ENCODE data around the gene EAPP. TPM values are rescaled to one million over a fixed set of nuclear protein-coding genes. Genes with fewer than 3 reads are reported as not detected.

EAPP gene, protein sequence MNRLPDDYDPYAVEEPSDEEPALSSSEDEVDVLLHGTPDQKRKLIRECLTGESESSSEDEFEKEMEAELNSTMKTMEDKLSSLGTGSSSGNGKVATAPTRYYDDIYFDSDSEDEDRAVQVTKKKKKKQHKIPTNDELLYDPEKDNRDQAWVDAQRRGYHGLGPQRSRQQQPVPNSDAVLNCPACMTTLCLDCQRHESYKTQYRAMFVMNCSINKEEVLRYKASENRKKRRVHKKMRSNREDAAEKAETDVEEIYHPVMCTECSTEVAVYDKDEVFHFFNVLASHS
- total RNA-seq (2014; rRNA removed; shearing (Covaris generic)) (25.0 and 31.6 TPM in 2 replicates), polyA plus RNA-seq (2016; fragmentation: Nextera tagmentation; extraction: Ambion mirVana) (53.6 and 64.0 TPM in 2 replicates)
- long read RNA-seq, transcript EAPP-201 (6 exons, 1,321 nt), result major isoform, 16 of 22 reads
- long read RNA-seq, partial matches to known transcripts, result 2 of 22 reads
- long read RNA-seq, other reads (novel, unspliced or antisense), result 3 of 22 reads

DNA sequence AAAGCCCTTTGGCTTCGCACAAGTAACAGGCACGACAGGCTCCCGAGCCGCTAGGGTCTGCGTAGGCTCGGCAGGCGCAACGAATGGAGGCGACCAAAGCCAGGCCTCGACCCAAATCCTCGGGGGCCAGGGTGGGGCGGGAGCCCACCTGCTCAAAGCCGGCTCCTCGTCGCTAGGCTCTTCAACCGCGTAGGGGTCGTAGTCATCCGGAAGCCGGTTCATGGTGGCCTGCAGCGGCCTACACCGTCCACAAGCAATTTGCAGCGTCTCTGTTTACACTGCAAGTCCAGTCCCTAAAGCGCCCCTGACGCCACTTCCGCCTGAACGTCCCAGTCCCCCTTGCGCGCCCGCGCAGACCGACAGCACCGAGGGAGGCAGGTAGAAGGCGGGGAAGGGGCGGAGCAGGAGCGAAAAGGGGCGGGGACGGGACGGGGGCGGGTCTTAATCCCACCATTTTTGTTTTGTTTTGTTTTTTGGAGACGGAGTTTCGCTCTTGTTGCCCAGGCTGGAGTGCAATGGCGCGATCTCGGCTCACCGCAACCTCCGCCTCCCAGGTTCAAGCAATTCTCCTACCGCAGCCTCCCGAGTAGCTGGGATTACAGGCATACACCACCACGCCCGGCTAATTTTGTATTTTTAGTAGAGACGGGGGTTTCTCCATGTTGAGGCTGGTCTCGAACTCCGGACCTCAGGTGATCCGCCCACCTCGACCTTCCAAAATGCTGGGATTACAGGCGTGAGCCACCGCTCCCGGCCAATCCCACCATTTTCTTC lies at the start of gene EAPP:
Gene EAPP (minus strand): TSS at position 295 of the 774 bp plus-strand sequence. CDS start 73 bp downstream, at position 222.
- peak; percentile 99 for DNase-seq (ENCODE audit: low spot score)
- peaks cover 6% of the 10 kb centered on the region for H3K4me1 ChIP-seq (ENCODE audit: insufficient read depth)
- peaks cover 2% of the 10 kb centered on the region; the same call in 2 of the 3 replicates for H3K4me1 Mint-ChIP-seq
- H3K9me2 ChIP-seq (ENCODE audit: insufficient read depth), result no peaks in the 10 kb centered on the region
- H3K79me2 ChIP-seq (replicated peaks; ENCODE audit: insufficient read depth), result peaks cover 25% of the 10 kb centered on the region
- H3K9me3 Mint-ChIP-seq, result no peaks in the 10 kb centered on the region
- H3K27me3 ChIP-seq (ENCODE audit: insufficient read depth), result no peaks in the 10 kb centered on the region
- ATAC-seq, result peak; percentile 99
- peaks cover 4% of the 10 kb centered on the region for H3K27me3 Mint-ChIP-seq (ENCODE audit: insufficient read depth, low read depth, poor library complexity)
- no peaks in the 10 kb centered on the region for H4K20me1 ChIP-seq (replicated peaks; ENCODE audit: insufficient read depth)
- peak within 1 kb of the TSS; percentile 70 for H2AFZ ChIP-seq
- H3K36me3 Mint-ChIP-seq (ENCODE audit: low read depth), result peaks cover 3% of the 10 kb centered on the region; the same call in 2 of the 3 replicates
- peak within 1 kb of the TSS; percentile 96 for H3K27ac ChIP-seq (ENCODE audit: low read depth)
- peak within 1 kb of the TSS; percentile 100 for H3K4me3 Mint-ChIP-seq
- peak within 1 kb of the TSS; percentile 86 for H3K4me2 ChIP-seq
- H3K4me3 ChIP-seq, result peak within 1 kb of the TSS; percentile 86
- peak within 1 kb of the TSS; percentile 100 for H3K27ac Mint-ChIP-seq
- H3F3A ChIP-seq (replicated peaks; ENCODE audit: low read depth), result no peaks in the 10 kb centered on the region
- no peaks in the 10 kb centered on the region for H3K36me3 ChIP-seq (ENCODE audit: insufficient read depth)
- TF ChIP-seq STAT1 (IDR thresholded peaks at IDR 0.05; ENCODE audit: unreplicated experiment) (no peak), ZNF462 (CRISPR knock-in tag; IDR thresholded peaks at IDR 0.05) (no peak), EZH2phosphoT487 (IDR thresholded peaks at IDR 0.05; ENCODE audit: unreplicated experiment) (no peak), ZNF114 (CRISPR knock-in tag; IDR thresholded peaks at IDR 0.05) (peak; percentile 80; the same call in 1 of the 2 replicates), POLR2AphosphoS5 (IDR thresholded peaks at IDR 0.05; ENCODE audit: low read depth) (peak; percentile 80), ETS1 (IDR thresholded peaks at IDR 0.05) (peak; percentile 56; the same call in 1 of the 2 replicates), CREB1 (CRISPR knock-in tag; IDR thresholded peaks at IDR 0.05; ENCODE audit: low read depth) (peak; percentile 88), JUNB (IDR thresholded peaks at IDR 0.05; ENCODE audit: unreplicated experiment) (no peak), EZH2 (IDR thresholded peaks at IDR 0.05; ENCODE audit: low read depth, unreplicated experiment) (no peak), NANOG (IDR thresholded peaks at IDR 0.05; ENCODE audit: borderline replicate concordance) (no peak), ZNF331 (CRISPR knock-in tag; IDR thresholded peaks at IDR 0.05; ENCODE audit: low read depth) (no peak)
- TF ChIP-seq, protein P1, sequence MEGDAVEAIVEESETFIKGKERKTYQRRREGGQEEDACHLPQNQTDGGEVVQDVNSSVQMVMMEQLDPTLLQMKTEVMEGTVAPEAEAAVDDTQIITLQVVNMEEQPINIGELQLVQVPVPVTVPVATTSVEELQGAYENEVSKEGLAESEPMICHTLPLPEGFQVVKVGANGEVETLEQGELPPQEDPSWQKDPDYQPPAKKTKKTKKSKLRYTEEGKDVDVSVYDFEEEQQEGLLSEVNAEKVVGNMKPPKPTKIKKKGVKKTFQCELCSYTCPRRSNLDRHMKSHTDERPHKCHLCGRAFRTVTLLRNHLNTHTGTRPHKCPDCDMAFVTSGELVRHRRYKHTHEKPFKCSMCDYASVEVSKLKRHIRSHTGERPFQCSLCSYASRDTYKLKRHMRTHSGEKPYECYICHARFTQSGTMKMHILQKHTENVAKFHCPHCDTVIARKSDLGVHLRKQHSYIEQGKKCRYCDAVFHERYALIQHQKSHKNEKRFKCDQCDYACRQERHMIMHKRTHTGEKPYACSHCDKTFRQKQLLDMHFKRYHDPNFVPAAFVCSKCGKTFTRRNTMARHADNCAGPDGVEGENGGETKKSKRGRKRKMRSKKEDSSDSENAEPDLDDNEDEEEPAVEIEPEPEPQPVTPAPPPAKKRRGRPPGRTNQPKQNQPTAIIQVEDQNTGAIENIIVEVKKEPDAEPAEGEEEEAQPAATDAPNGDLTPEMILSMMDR (conservative IDR thresholded peaks at IDR 0.05; ENCODE audit: low read depth in 2 of 2), result no peak
